Jurkat, Clone E6-1 (cell line): ENCODE measurements around the gene TP53BP2.

Source experiments
- DNase-seq: peaks from one replicate; pipeline ENCODE4 v3.0.0-alpha.2; 2011; ENCODE audit warnings: low read depth, low spot score
- H3K4me3 ChIP-seq: 2 replicates; pipeline ENCODE4 v1.5.1; 2011; ENCODE audit warnings: mild to moderate bottlenecking, low read length, control low read depth, moderate library complexity

TP53BP2 gene

DNA sequence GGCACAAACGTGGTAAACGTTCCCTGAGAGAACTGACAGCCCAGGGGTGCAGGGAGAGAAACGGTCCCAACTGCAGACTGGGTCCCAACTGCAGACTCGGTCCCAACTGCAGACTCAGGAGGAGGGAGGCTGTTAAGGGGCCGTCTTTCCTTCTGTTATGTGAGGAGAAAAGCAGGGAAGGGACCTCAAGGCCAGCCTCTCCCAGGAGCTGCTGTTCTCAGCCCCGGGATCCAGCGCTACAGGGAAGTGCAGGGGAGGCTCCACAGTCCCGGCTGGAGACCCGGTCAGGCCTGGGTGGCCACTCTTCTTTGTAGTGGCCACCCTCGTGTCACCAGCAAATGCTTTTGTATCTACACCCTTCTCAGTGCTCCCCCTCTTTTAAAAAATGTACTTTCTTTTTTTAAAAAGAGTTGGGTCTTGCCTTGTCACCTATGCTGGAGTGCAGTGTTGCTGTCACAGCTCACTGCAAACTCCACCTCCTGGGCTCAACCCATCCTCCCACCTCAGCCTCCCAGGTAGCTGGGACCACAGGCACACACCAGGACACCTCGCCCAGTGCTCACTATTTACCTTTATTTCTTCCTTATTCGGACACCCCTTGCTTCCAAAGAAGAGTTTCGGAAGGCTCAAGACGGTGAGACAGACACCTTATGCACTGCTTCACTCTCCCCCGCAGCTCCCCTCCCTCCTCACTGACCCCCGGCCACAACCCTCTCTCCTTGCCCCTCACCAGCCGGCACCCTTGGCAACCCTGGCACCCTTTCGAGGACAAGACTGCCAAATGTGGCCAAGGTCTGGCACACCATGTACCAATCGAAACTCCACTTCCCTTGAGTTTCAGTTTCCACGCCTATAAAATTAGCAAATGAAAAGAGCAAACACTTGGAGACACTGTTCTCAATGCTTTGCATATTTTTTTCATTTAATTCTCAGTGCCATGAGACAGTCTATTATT, 111.6 kb downstream of the TP53BP2 start:
- H3K4me3 ChIP-seq = no peak overlapping the region
- DNase-seq = no peak

DNA sequence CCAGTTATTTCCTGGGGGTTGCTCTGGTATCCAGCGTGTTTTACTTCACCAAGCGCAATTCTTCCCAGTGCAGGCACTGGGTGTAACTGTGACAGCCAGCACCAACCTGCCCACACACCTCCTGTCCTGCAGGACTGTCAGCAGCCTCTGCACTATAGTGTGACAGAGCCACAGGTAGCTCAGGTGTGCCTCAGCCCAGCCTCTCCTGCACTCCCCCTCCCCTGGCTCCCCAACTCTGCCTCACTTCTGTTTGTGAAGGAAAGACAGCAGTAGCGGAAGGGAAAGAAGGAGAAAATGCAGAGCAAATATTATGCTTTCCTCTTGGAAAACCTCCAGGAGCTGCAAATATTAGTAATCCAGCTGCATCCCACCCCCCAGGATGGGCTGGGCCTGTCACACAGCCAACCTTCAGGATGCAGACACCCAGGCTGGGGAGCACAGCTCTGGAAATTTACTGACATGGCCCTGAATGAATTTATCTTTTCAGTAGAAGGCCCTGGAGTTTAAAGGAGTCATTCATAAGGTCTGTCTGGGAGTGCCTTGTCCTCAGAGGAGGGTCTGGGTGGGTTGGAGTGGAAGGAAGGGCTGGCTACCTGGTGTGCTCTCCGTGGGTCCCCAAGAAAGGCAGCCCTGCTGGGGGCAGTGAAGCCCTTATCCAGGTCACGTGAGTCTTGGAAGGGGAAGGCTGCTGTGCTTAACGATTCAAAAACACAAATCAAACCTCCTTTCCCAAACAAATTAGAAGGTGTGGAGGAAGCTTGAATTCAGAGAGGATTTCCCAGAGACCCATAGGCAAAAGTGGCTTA, 112.6 kb downstream of the TP53BP2 start:
- no peak for DNase-seq
- no peak overlapping the region for H3K4me3 ChIP-seq

DNA sequence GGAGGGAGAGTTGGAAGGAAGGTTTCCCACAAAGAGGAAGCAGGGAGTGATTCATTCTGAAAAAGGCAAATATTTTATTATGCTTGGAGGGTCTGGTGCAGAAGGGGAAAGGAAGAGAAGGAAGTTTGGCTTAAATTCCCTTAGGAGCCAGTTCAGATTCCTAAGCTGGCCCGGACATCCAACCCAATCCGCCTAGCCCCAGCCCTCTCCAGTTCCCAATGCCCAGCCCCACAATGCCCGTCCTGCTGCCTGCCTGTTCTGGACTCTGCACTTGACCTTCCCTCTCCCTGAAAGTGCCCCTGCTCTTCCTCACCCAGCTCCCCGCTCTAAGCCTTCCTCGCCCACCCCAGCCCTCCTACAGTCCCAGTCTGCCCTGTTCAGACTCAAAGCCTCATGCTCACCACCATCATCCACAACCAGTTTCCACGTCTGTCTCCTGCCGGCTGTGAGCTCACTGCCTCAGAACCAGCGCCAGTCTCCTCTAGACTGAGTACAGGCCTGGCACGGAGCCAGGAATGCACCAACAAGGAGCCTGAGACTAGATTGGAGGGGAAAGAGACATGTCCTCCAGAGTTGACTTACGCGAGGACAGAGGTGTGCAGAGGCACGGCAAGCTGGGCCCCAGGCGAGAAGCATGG, 114.5 kb downstream of the TP53BP2 start:
- DNase-seq = no peak
- no peak overlapping the region for H3K4me3 ChIP-seq

DNA sequence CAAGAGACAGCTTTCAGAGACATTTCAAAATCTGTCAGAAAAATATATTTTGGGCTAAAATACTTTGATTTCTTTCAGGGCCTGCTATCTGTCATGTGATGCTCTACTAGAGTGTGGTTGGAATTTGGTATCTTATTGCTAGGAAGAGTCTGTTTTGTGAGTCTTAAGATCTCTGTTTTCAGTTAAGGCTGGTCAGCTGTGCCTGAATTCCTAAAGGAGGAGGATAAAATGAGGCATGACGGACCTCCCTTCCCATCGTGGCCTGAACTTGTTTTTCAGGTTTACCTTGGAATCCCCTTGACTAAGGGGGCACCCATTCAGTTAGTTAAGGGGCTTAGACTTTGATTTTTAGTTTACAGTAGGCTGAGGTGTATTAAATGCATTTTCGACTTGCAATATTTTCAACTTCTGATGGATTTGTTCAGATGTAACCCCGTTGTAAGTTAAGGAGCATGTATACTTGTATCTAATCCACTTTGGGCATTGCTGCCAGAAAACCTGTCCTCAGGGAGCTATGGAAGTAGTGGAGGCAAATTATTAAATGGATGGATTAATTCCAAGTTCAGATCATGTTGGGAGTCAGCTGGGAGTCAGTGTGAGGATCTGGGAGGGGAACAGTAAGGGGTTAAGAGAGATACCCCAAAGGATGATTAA, 115.1 kb downstream of the TP53BP2 start:
- DNase-seq = no peak
- H3K4me3 ChIP-seq = no peak overlapping the region

DNA sequence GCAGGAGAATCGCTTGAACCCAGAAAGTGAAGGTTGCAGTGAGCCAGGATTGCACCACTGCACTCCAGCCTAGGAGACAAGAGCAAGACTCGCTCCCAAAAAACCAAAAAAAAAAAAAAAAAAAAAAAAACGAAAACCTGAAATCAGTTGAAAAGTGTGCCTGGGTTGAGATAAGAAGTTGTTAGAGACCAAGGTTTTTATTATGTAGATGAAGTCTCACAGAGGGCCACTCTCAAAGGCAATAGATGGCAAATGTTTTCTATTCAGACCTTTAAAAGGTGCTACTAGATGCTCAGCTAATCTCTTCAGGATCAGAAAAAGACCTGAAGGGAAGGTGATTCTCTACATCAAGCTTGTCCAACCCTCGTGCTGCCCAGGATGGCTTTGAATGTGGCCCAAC, 115.8 kb downstream of the TP53BP2 start:
- H3K4me3 ChIP-seq = no peak overlapping the region
- DNase-seq = no peak
